GM21717 (cell line): Measurements from ENCODE around the gene KLK5.
"Not testable (repeated sequence)": the region's sequence is repeated elsewhere in the genome, so short reads cannot be mapped to it uniquely, and the experiment has no call there.

Experiments used
- ATAC-seq: cut with Tn5 transposase; IDR thresholded peaks from one replicate; pipeline ENCODE4 v1.9.1; 2021; ENCODE audit warnings: mild to moderate bottlenecking, moderate library complexity; ENCODE audit not compliant: unreplicated experiment

Gene KLK5

DNA sequence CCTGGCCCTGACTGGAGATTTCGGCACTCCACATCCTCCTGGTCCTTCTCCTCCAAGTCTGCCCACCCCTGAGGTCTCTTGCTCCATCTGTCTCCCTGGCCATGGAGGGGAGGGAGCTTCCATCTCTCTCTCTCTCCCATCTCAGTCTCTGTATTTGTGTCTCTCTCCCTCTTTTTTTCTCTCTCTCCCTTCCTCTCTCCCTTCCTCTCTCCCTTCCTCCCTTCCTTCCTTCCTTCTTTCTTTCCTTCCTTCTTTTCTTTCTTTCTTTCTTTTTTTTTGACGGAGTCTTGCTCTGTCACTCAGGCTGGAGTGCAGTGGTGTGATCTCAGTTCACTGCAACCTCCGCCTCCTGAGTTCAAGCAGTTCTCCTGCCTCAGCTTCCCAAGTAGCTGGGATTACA is 17.0 kb upstream of the KLK5 start:
- ATAC-seq = not testable (repeated sequence)

- ATAC-seq = no peak
Observed at GRCh38 chr19:50969413-50969760, 16.5 kb upstream of the KLK5 start, which contains the start of gene KLK6. TSS of gene KLK6 (minus strand) at chr19:50969591. CDS start at chr19:50968104, 1,487 bp downstream.

- no peak for ATAC-seq
Observed at GRCh38 chr19:50968716-50969412, 16.0 kb upstream of the KLK5 start.

- no peak for ATAC-seq
Observed at GRCh38 chr19:50967929-50968715, 15.3 kb upstream of the KLK5 start.

GRCh38 chr19:50964266-50964665 is 11.4 kb upstream of the KLK5 start:
- no peak for ATAC-seq

GRCh38 chr19:50963381-50963780 is 10.5 kb upstream of the KLK5 start:
- no peak for ATAC-seq

- ATAC-seq = no peak
Observed at GRCh38 chr19:50962245-50962644, 9.4 kb upstream of the KLK5 start.

DNA sequence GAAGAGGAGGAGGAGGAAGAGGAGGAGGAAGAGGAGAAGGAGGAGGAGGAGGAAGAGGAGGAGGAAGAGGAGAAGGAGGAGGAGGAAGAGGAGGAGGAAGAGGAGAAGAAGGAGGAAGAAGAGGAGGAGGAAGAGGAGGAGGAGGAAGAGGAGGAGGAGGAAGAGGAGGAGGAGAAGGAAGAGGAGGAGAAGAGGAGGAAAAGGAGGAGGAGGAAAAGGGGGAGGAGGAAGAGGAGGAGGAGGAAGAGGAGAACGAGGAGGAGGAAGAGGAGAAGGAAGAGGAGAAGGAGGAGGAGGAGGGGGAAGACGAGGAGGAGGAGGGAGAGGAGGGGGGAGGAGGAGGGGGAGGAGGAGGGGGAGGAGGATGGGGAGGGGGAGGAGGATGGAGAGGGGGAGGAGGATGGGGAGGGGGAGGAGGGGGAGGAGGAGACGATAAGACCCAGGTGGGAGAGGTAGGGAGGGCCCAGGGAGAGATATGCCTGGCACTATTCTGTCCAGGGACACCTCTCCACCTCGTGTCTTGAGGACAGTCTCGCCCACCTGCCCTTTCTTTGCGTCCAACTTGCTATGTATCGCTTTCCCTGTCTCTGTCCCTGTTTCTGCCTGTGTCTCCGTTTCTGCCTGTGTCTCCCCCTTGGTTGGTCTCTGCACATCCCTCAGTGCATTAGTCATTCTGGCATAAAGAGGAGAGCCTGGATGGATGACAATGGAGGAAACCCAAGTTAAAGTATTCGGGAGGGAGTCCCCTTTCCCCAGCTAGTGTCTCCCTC is 7.1 kb upstream of the KLK5 start:
- ATAC-seq = no peak

GRCh38 chr19:50957587-50957986 is 4.7 kb upstream of the KLK5 start:
- no peak for ATAC-seq

DNA sequence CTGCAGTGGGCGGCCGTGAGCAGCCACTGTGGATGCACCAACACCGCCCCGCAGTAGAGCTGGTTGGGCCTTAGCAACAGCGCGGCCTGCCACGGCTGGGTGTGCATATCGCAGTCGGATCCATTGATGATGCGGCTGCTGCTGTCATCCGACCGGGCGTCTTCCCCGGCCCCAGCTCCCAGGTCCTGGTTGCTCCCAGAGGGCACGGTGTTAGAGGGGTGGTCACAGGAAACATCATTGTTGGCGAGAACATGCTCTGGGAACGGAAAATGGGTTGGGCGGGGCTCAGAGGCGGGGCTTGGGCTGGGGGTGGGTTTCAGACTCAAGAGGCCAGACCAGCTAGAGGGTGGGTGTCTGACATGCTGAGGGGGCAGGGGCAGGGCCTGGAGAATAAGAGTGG is 3.0 kb downstream of the KLK5 start:
- ATAC-seq = no peak

DNA sequence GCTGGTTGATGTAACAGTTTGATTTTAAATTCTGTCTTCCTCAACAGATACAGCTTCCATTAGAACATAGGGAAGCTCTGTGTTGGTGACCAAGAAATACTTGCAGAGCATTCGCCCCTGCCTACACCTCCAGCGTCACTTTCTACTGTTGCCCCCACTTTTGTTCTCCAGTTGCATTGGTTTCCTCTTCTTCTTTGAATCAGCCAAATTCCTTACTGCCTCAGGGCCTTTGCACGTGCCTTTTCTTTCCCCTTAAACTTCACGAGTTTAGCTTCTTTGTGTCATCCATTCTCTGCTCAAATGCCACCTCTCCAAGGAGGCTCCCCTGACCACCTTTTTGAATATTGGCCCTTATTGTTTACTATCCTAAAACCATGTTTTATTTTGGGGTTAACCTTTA is 5.7 kb downstream of the KLK5 start:
- no peak for ATAC-seq

GRCh38 chr19:50944795-50945194 is 8.0 kb downstream of the KLK5 start:
- no peak for ATAC-seq

DNA sequence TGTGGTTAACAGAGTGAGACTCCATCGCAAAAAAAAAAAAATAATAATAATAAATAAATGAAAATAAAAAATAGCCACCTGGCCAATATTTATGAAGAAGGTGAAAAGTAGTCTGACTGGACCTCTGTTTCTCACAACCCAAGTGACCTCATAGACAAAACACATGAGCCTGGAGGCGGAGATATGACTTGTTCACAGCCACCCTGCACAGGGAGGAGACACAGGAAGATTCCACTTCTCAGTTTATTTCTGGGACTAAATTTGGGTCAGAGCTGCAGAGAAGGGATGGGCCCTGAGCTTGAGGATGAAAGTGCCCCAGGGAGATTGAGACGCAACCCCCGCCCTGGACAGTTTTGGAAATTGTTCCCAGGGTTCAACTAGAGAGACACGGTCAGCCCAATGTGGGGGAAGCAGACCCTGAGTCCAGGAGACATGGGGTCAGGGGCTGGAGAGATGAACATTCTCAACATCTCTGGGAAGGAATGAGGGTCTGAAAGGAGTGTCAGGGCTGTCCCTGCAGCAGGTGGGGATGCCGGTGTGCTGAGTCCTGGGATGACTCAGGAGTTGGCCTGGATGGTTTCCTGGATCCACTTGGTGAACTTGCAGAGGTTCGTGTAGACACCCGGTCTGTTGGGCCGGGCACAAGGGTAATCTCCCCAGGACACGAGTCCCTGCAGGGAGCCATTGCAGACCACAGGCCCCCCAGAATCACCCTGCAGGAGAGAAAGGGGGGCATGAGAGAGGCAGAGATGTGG is 9.6 kb downstream of the KLK5 start:
- no peak for ATAC-seq

GRCh38 chr19:50939596-50939995 is 13.2 kb downstream of the KLK5 start:
- ATAC-seq = no peak

- no peak for ATAC-seq
Observed at GRCh38 chr19:50933640-50934039, 19.2 kb downstream of the KLK5 start.

DNA sequence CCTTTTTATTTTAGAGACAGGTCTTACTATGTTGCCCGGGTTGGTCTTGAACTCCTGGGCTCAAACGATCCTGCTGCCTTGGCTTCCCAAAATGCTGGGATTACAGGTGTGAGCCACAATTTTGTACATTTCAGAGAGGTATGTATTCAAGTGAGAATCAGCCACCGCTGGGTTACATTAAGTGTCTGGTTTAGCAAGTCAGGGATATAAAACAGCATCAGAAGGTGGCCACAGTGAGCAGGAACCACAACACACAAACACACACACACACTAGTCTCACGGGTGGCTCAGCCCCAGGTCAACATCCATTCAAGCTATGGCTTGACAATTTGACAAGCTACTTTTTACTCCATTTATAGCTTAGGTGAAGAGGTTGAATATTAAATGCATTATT is 20.2 kb downstream of the KLK5 start:
- no peak for ATAC-seq

GRCh38 chr19:50932018-50932689 is 20.7 kb downstream of the KLK5 start:
- no peak for ATAC-seq

DNA sequence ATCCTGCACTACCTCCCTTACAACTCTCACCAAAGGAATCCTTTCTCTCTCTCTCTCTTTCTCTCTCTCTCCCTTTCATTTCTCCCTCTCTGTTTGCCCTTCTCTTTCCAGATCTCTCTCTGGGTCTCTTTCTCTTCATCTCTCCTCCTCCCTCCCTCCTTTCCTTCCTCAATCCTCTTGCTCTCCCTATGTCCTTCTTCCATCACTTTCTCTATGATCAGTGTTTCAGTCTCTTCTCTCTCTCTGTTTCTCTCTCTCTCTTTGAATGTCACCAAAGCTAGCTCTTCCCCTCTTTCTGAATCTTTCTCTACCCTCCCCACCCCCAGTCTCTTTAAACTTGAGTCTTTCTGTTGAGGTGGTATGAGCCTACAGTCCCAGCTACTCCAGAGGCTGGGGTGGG is 21.8 kb downstream of the KLK5 start:
- ATAC-seq = no peak

GRCh38 chr19:50928831-50929230 is 24.0 kb downstream of the KLK5 start:
- no peak for ATAC-seq

GRCh38 chr19:50926144-50926543 is 26.7 kb downstream of the KLK5 start:
- no peak for ATAC-seq
